HepG2 (cell line): Measurements from ENCODE around the gene PAIP2. TPM values are rescaled to one million over a fixed set of nuclear protein-coding genes. Genes with fewer than 3 reads are reported as not detected.

Experiments used
- ATAC-seq: fragments of 200-7000 bp; cut with Tn5 transposase; 3 replicates; pipeline ENCODE4 v1.9.1; 2020; ENCODE audit warnings: mild to moderate bottlenecking, moderate library complexity
- BruUV-seq: library from RNA; stranded (reverse); fragments of 400-500 nt; replicated peaks from 2 replicates; lab custom pipeline; 2021; lab: Mats Ljungman, UMichigan
- CTCF ChIA-PET: fragments of 300-600 bp; formaldehyde crosslinking; extraction: SDS; loops from one replicate; lab custom pipeline; 2021; ENCODE audit warnings: low total read pairs, inconsistent platforms, low intra/inter-chr PET ratio; lab: Yijun Ruan, JAX
- POLR2A ChIA-PET: fragments of 350-600 bp; sonication (Branson Sonifier 250); formaldehyde crosslinking; loops from one replicate; lab custom pipeline; 2020; ENCODE audit warnings: antibody characterized with exemption, inconsistent platforms; lab: Yijun Ruan, JAX
- DNase-seq: peaks from one replicate; pipeline ENCODE4 v3.0.0-alpha.2; 2015; ENCODE audit warnings: low spot score
- FAIRE-seq: peaks from 3 replicates; lab custom pipeline; 2011; peaks lifted over from hg19 to GRCh38; lab: Jason Lieb, UNC
- H2AFZ ChIP-seq: one replicate; pipeline ENCODE4 v1.6.1; 2011; ENCODE audit warnings: low read length, inconsistent platforms
- H3K27ac ChIP-seq: fragments of 300-600 bp; 3 replicates; pipeline ENCODE4 v1.8.0; 2011; ENCODE audit warnings: mixed run types, mild to moderate bottlenecking, mixed read lengths, low read length, inconsistent platforms; ENCODE audit not compliant: insufficient read depth; ENCODE audit errors: extremely low read length
- H3K27me3 ChIP-seq, 2 experiments: fragments of 200-600 bp in 1 of 2; 2 replicates in 1 of 2; 3 replicates in 1 of 2; pipeline versions ENCODE4 v1.6.0 to v1.8.0; 2011; ENCODE audit warnings: low read length in 2 of 2, mild to moderate bottlenecking in 2 of 2, moderate library complexity in 2 of 2, inconsistent platforms in 1 of 2; ENCODE audit not compliant: insufficient read depth in 2 of 2, control insufficient read depth in 1 of 2
- H3K36me3 ChIP-seq, 2 experiments: fragments of 200-600 bp in 1 of 2; replicated peaks in 1 of 2; 2 replicates in 1 of 2; 3 replicates in 1 of 2; pipeline versions ENCODE4 v1.5.1 to v1.8.0; 2011; ENCODE audit warnings: low read length in 2 of 2, inconsistent platforms in 1 of 2; ENCODE audit not compliant: insufficient read depth in 2 of 2, control insufficient read depth in 1 of 2
- H3K4me1 ChIP-seq: 2 replicates; pipeline ENCODE4 v1.5.1; 2012; ENCODE audit warnings: low read length, inconsistent platforms; ENCODE audit not compliant: insufficient read depth
- H3K4me2 ChIP-seq: 2 replicates; pipeline ENCODE4 v1.6.0; 2011; ENCODE audit warnings: low read depth, low read length, inconsistent platforms
- H3K4me3 ChIP-seq, 3 experiments: fragments of 200-600 bp in 1 of 3; sonication (generic), shearing (Covaris generic) in 1 of 3; replicated peaks in 1 of 3; 2 replicates each; pipeline ENCODE4 v1.5.1; 2011 to 2016; ENCODE audit warnings: low read length in 3 of 3, inconsistent platforms in 2 of 3, low read depth in 2 of 3, mild to moderate bottlenecking in 2 of 3, control low read depth in 1 of 3, mixed read lengths in 1 of 3; ENCODE audit not compliant: insufficient read depth in 1 of 3
- H3K79me2 ChIP-seq: one replicate; pipeline ENCODE4 v1.6.1; 2011; ENCODE audit warnings: low read length, inconsistent platforms; ENCODE audit not compliant: insufficient read depth
- H3K9ac ChIP-seq: 2 replicates; pipeline ENCODE4 v1.6.0; 2011; ENCODE audit warnings: mild to moderate bottlenecking, low read depth, low read length, inconsistent platforms; ENCODE audit not compliant: insufficient read depth
- H3K9me3 ChIP-seq: 2 replicates; pipeline ENCODE4 v1.5.1; 2012; ENCODE audit warnings: mild to moderate bottlenecking, low read length
- H4K20me1 ChIP-seq: 2 replicates; pipeline ENCODE4 v1.6.0; 2011; ENCODE audit warnings: inconsistent platforms, mild to moderate bottlenecking, low read length, moderate library complexity; ENCODE audit not compliant: insufficient read depth
- IRF1 ChIP-seq: sonication (generic); formaldehyde crosslinking; IDR thresholded peaks from 2 replicates; pipeline ENCODE4 v1.4.0; 2020; ENCODE audit warnings: low read depth, mild to moderate bottlenecking, missing genetic modification reagents
- TOPORS ChIP-seq: sonication (generic); formaldehyde crosslinking; IDR thresholded peaks from 2 replicates; pipeline ENCODE4 v1.8.0; 2023; ENCODE audit warnings: mild to moderate bottlenecking, missing genetic modification reagents
- ZFP36L1 ChIP-seq: sonication (generic); formaldehyde crosslinking; IDR thresholded peaks from 2 replicates; pipeline ENCODE4 v1.8.0; 2022; ENCODE audit warnings: mild to moderate bottlenecking, missing genetic modification reagents, moderate library complexity
- ZSCAN31 ChIP-seq: sonication (generic); formaldehyde crosslinking; IDR thresholded peaks from 2 replicates; pipeline ENCODE4 v1.5.0; 2020; ENCODE audit warnings: low read depth, mild to moderate bottlenecking, missing genetic modification reagents
- WGBS: methylation state at CpG from one replicate; pipeline ENCODE4 v1.1.6; 2017; ENCODE audit warnings: low lambda C conversion rate; 5-methylcytosine and 5-hydroxymethylcytosine counted together
- in situ Hi-C: cut with HindIII; loops from 2 replicates; pipeline ENCODE4 v1.10.0; 2017; ENCODE audit warnings: low pct_unique_long_range_greater_than_20kb; ENCODE audit not compliant: extremely low pct_ligation_motif_present
- intact Hi-C: fragments of 100-400 bp; cut with micrococcal nuclease; formaldehyde crosslinking; loops from one replicate; pipeline ENCODE4 v1.10.0; 2022; ENCODE audit not compliant: unreplicated experiment
- polyA plus RNA-seq, 8 experiments: library from polyadenylated mRNA; depleted of rRNA in 3 of 8; stranded (reverse) in 7 of 8; unstranded in 1 of 8; fragments of >200 nt; fragmentation: Illumina TruSeq in 4 of 8; extraction: Trizol in 4 of 8; gene quantifications; 2 replicates each; pipeline versions ENCODE4 v1.2.1 to v1.2.3, GENCODE V29; 2011 to 2016; ENCODE audit warnings: low read depth in 4 of 8, missing spikeins in 1 of 8, mixed read lengths in 1 of 8; ENCODE audit not compliant: insufficient read depth in 1 of 8
- total RNA-seq, 5 experiments: library from RNA; depleted of rRNA; stranded (reverse); fragments of >200 nt; fragmentation: Illumina TruSeq; extraction: Trizol; gene quantifications; 2 replicates each; pipeline ENCODE4 v1.2.3, GENCODE V29; 2016; ENCODE audit warnings: low read depth in 1 of 5
- TF ChIP-seq, protein P1 (sequence below): sonication (generic); formaldehyde crosslinking; IDR thresholded peaks from 2 replicates; pipeline ENCODE4 v1.4.0; 2020; ENCODE audit warnings: missing genetic modification reagents, low read depth, mild to moderate bottlenecking, borderline replicate concordance
- TF ChIP-seq, protein P2 (sequence below): sonication (generic); formaldehyde crosslinking; IDR thresholded peaks from 2 replicates; pipeline ENCODE4 v1.8.0; 2022; ENCODE audit warnings: missing genetic modification reagents, low read depth, mild to moderate bottlenecking, borderline replicate concordance
- TF ChIP-seq, protein P3 (sequence below): sonication (generic); formaldehyde crosslinking; conservative IDR thresholded peaks from 2 replicates; pipeline ENCODE4 v1.5.0; 2020; ENCODE audit warnings: missing genetic modification reagents

PAIP2 gene
- total and polyA plus RNA-seq, 2 of the 13 experiments (the other 11 are each of a cell fraction or from before 2014, with no cell fraction given), result 61.5 to 76.3 TPM

DNA sequence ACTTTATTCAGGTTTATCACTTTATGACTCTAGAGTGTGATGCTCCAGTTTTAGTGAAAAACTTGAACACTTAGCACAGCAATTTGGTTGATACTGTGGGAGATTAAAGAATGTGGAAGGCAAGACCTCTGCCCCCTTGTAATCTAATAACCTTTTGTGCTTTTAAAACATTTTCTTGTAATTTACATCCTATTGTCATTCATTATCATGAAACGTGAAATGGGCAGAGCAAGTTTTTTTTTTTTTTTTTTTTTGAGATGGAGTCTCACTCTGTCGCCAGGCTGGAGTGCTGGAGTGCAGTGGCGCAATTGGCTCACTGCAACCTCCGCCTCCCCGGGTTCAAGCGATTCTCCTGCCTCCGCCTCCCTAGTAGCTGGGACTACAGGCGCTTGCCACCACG, 1.8 kb downstream of the PAIP2 start:
- intact Hi-C loops, result no loop called here
- TF ChIP-seq IRF1 (CRISPR knock-in tag) (no peak), ZSCAN31 (no peak), ZFP36L1 (no peak), TOPORS (no peak)
- TF ChIP-seq, protein P1, sequence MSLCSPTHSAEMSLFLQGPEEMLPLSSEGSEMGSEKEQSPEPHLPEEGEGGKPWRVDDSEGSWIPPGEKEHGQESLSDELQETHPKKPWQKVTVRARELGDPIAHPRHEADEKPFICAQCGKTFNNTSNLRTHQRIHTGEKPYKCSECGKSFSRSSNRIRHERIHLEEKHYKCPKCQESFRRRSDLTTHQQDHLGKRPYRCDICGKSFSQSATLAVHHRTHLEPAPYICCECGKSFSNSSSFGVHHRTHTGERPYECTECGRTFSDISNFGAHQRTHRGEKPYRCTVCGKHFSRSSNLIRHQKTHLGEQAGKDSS, result no peak
- TF ChIP-seq, protein P2, sequence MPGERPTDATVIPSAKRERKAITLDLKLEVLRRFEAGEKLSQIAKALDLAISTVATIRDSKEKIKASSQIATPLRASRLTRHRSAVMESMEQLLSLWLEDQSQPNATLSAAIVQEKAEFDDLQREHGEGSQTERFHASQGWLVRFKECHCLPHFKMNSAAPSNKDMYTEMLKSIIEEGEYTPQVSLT (CRISPR knock-in tag), result no peak
- TF ChIP-seq, protein P3, sequence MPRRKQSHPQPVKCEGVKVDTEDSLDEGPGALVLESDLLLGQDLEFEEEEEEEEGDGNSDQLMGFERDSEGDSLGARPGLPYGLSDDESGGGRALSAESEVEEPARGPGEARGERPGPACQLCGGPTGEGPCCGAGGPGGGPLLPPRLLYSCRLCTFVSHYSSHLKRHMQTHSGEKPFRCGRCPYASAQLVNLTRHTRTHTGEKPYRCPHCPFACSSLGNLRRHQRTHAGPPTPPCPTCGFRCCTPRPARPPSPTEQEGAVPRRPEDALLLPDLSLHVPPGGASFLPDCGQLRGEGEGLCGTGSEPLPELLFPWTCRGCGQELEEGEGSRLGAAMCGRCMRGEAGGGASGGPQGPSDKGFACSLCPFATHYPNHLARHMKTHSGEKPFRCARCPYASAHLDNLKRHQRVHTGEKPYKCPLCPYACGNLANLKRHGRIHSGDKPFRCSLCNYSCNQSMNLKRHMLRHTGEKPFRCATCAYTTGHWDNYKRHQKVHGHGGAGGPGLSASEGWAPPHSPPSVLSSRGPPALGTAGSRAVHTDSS (CRISPR knock-in tag), result no peak
- Histone ChIP-seq H3K4me2 (peak overlapping the region; percentile 100), H3K27me3 (no peaks in the 10 kb centered on the region; a peak in 1 of 5 replicates), H4K20me1 (peaks cover 46% of the 10 kb centered on the region), H2AFZ (no peak overlapping the region), H3K79me2 (peaks cover 67% of the 10 kb centered on the region), H3K9me3 (no peaks in the 10 kb centered on the region), H3K27ac (no peak overlapping the region), H3K36me3 (0 out of 5 replicates have a peak, but pooled peaks cover 0 to 3% of the 10 kb centered on the region in 2 experiments), H3K4me3 (peak overlapping the region; percentile 74 to 98 (median 84); a peak in 5 of 6 replicates), H3K4me1 (peaks cover 43% of the 10 kb centered on the region), H3K9ac (peak overlapping the region; percentile 99)
- FAIRE-seq, result no peak
- ChIA-PET CTCF (no interaction called here), POLR2A (no interaction called here)
- no peak for ATAC-seq
- in situ Hi-C loops, result no loop called here
- DNase-seq, result no peak
- no TSS peak for BruUV-seq
- WGBS, result 90% methylated on average over 9 of the region's 9 CpGs
